GM13976 (cell line): ENCODE measurements around the gene DPH7.
"Not testable (repeated sequence)": the region's sequence is repeated elsewhere in the genome, so short reads cannot be mapped to it uniquely, and the experiment has no call there.

Experiments
- DNase-seq: peaks from one replicate; pipeline ENCODE4 v3.0.0; 2012; ENCODE audit warnings: low spot score
- in situ Hi-C: fragments of 300-500 bp; cut with MboI; formaldehyde crosslinking; loops from one replicate; pipeline ENCODE4 v1.12.0; 2022; ENCODE audit warnings: low sequenced_read_pairs, mixed read lengths, inconsistent platforms; ENCODE audit not compliant: unreplicated experiment
- TF ChIP-seq, protein P1 (sequence below): IDR thresholded peaks from 2 replicates; pipeline ENCODE4 v1.5.1; 2012; ENCODE audit warnings: borderline replicate concordance, mild to moderate bottlenecking; ENCODE audit not compliant: insufficient read depth; ENCODE audit errors: extremely low read depth, missing control alignments, control extremely low read depth

DPH7 gene

DNA sequence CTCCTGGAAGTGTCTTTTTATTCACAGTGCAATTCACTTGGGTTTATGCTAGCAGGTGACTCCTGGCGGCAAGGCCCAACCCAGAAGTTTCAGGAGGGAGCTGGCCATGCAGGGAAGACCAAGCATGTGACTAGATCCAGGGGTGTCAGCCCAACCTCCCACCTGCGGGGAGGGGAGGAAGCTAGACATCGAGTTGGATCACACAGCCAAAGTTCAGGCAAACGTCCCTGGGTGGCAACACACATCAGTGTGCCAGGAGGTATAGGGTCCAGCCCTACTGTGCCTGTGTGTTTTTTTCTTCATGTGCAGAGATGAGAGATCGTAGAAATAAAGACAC lies 53.8 kb downstream of the DPH7 start:
- in situ Hi-C loops, result loop anchor here (25.0 kb wide), 1 partner anchor 238 kb away; the partner anchor contains the start of gene TOR4A
- no peak for DNase-seq
- TF ChIP-seq, protein P1, sequence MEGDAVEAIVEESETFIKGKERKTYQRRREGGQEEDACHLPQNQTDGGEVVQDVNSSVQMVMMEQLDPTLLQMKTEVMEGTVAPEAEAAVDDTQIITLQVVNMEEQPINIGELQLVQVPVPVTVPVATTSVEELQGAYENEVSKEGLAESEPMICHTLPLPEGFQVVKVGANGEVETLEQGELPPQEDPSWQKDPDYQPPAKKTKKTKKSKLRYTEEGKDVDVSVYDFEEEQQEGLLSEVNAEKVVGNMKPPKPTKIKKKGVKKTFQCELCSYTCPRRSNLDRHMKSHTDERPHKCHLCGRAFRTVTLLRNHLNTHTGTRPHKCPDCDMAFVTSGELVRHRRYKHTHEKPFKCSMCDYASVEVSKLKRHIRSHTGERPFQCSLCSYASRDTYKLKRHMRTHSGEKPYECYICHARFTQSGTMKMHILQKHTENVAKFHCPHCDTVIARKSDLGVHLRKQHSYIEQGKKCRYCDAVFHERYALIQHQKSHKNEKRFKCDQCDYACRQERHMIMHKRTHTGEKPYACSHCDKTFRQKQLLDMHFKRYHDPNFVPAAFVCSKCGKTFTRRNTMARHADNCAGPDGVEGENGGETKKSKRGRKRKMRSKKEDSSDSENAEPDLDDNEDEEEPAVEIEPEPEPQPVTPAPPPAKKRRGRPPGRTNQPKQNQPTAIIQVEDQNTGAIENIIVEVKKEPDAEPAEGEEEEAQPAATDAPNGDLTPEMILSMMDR, result no peak

DNA sequence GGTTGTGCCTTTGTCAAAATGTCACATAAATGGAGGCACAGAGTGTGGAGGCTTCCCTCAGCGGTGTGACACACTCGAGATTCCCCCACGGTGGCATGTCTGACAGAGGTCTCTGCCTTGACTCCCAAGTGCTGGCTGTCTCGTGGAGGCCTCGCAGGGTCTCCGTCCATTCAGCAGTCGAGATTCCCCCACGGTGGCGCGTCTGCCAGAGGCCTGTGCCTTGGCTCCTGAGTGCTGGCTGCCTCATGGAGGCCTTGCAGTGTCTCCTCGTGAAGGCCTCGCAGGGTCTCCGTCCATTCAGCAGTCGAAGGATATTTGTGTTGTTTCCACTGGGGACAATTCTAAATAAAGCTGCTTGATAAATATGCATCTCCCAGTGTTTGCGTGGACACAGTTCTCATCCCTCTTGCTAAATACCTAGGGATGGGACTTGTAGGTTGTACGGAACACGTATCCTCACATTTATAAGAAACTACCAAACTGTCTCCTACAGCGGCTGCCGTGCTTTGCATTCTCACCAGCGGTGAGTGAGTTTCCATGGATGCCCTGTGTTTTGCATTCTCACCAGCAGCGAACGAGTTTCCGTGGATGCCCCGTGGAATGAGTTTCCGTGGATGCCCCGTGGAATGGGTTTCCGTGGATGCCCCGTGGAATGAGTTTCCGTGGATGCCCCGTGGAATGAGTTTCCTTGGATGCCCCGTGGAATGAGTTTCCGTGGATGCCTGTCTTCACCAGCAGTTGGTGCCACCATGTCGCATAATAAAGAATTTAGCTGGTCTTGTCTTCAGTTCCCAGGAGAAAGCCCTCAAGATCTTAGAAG lies 54.4 kb downstream of the DPH7 start:
- in situ Hi-C loops, result no loop called here
- DNase-seq, result no peak
- TF ChIP-seq, protein P1, result no peak

DNA sequence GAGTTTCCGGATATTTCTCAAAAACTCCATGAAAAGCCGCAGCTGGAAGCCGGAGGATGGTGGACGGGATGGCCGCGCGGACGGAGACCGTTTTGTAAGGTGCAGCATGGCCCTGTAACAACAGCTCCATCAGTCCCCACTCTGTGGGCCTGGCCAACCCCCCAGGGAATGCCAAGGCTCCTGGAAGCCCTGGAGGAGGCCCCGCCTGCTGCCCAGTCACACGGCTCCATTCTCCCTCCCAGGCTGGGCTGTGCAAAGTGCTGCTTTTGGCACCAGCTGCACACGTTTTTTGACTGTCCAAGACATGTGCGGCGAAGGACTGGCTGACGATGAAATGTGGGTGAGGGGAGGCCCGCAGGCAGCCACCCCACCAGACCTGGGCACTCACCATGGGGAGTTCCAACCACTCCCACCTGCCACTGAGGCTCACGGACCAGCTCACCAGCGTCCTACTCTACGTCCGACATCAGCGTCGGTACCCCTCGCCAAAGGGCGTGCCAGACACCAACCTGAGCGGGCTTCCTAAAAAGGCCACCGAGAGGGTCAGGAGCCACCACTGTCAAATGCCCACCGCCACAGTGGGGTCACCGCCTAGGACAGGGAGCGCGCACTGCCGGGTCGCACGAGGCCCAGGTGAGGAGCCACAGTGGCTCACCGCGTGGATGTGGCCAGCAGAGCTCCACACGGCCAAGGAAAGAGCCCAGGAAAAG lies 55.8 kb downstream of the DPH7 start:
- in situ Hi-C loops, result no loop called here
- DNase-seq, result no peak
- TF ChIP-seq, protein P1, result no peak

DNA sequence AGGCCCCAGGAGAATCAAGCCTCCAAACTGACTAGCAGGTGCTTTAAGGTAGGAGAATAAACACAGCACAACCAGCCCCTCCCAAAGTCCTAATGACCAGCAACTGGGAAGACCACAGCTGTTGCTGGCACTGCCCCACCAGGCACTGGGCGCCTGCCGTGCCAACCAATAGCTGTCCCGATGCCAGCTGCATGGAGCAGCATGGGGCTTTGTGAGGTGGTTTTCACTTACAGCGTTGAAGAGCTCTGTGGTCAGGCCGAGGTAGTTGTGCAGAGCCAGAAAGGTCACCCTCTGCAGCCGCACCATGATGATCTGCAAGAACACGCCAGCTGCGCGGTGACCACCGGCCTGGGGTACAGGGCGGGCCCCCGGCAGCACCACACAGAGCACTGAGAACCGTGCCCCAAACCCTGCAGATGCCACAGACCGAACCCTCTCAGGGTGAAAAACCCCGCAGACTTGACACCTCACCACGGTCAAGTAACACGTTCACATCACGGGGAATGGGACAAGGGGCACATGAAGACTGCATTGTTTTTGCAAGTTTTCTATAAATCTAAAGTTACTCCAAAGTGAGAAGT lies 57.2 kb downstream of the DPH7 start:
- TF ChIP-seq, protein P1, result no peak
- DNase-seq, result no peak
- in situ Hi-C loops, result no loop called here

DNA sequence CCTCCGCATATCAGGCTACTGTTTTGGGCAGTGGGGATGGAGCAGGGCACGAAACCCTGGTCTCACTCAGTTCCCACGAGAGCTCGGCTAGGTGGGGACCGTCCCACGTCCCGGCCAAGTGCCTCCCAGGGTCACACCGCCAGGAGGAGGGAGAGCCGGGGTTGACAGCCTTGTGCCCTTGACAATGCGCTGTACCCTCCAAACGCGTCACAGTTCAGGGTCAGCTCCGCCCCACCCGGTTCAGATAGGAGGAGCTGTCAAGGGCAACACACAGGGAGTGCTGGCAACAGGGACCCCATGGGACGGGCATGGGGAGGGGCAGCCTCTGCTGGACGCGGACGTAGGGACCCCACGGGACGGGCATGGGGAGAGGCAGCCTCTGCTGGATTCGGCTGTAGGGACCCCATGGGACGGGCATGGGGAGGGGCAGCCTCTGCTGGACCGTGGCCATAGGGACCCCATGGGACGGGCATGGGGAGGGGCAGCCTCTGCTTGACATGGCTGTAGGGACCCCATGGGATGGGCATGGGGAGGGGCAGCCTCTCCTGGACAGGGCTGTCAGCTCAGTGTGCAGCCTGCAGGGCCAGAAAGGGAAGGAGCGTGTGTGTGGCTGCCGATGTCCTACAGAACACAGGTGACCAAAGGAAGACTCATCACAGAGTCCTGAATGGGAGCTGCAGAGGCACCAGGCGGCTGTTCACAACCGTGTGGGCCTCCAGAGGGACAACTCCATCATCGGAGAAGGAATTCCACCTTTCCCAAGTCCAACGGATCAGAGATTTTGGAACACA lies 57.9 kb downstream of the DPH7 start:
- in situ Hi-C loops, result no loop called here
- DNase-seq, result no peak
- TF ChIP-seq, protein P1, result no peak

DNA sequence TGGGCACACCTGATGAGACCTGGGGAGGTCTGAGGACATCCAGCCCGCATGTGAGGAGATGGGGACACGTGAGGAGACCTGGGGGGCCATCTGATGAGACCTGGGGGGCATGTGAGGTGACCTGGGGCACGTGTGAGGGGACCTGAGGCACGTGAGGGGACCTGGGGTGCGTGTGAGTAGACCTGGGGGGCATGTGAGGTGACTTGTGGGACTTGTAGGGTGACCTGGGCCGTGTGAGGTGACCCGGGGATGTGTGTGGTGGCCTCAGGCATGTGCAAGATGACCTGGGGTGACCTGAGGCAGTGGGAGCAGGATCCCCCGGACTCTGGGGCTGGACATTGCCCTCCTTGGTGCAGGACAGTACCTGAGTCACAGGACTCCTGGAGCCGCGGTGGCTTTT lies 59.2 kb downstream of the DPH7 start:
- in situ Hi-C loops, result no loop called here
- no peak for DNase-seq
- TF ChIP-seq, protein P1, result no peak

DNA sequence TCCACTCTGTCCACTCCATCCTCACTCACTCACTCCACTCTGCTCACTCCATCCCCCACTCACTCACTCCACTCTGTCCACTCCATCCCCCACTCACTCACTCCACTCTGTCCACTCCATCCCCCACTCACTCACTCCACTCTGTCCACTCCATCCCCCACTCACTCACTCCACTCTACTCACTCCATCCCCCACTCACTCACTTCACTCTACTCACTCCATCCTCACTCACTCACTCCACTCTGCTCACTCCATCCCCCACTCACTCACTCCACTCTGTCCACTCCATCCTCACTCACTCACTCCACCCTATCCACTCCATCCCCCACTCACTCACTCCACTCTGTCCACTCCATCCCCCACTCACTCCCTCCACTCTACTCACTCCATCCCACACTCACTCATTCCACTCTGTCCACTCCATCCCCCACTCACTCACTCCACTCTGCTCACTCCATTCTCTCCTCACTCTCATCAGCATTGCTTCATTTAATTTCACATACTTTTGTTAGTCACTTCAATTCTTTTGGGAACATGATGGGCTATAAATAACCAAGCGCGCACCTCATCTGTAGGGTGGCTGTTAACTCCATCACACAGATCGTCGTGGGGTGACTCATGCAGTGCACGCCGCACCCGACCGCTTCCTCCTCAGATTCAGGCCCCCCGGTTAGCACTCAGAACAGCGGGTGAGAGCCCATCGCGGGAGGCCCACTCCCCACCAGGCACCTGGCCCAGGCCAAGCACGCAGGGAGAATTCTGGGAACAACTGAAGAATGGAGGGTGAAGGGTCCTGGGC lies 59.9 kb downstream of the DPH7 start:
- in situ Hi-C loops, DNase-seq: not testable (repeated sequence)
